SIG-M5 (cell line): ENCODE measurements around the gene RBM41.
"Not testable (repeated sequence)": the region's sequence is repeated elsewhere in the genome, so short reads cannot be mapped to it uniquely, and the experiment has no call there.

ENCODE experiments used
- DNase-seq: peaks from one replicate; lab custom pipeline; 2025; lab: John Stamatoyannopoulos, UW

Gene RBM41

DNA sequence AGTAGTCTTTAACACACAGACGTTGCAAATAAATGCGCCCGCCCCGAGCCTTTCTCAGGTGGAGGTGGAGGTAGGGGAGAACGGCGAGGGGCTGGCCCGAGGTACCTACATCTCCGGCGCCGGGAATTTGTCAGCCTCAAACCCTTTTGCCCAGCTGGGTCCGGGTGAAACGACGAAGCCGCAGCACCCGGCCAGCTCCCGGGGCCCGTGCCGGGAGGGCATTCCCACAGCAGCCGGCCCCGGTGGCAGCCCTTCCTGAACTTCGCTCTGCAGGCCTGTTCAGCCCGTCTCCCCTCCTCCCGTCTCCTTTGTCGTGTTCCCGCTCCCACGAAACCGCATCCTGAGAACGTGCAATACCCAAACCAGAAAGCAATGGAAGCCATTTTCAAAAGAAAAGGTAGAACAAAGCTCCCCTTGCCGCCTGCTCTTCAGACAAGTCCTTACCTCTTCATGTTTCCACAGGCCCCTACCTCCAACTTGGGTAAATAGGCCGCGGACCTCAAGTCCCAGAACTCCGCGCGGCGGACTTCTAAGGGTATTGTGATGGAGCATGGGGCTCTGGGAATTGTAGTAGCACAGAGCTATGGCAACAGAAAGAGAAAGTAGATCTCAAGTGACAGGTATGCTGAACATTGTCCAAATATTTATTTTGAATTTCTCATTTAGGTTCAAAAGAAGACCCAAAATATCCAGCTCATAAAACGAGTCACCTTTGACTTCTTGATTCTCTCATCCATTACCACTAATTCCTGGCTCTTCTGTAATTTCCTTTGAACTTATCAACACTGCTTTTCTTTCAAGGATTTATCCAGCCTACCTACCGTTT, at the start of gene RBM41:
TSS of gene RBM41 (minus strand) at position 501 of the 826 bp plus-strand sequence. CDS start at position 452, 49 bp downstream.
- DNase-seq = peak; percentile 18

DNA sequence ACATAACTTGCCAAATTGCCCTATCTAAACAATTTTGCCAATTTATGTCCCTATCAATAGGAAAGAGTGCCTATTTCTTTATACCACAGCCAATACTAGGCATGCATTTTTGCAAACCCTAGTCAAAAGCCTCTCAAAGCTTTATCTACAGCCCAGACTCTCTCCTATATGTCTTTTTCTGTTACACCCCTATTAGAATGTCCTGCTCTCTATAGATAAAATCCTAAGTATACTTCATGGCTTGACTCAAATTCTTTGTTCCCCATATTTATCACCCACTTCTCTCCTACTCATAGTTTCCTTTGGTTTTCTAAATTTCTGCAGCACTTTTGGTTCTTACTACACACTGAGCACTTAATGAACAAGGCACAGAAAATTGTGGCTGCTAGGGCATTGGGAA, 49.6 kb upstream of the RBM41 start:
- DNase-seq = no peak

GRCh38 chrX:107167163-107167921, 48.7 kb upstream of the RBM41 start:
- no peak for DNase-seq

DNA sequence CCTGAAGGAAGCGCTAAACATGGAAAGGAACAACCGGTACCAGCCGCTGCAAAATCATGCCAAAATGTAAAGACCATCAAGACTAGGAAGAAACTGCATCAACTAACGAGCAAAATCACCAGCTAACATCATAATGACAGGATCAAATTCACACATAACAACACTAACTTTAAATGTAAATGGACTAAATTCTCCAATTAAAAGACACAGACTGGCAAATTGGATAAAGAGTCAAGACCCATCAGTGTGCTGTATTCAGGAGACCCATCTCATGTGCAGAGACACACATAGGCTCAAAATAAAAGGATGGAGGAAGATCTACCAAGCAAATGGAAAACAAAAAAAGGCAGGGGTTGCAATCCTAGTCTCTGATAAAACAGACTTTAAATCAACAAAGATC, 39.0 kb upstream of the RBM41 start:
- not testable (repeated sequence) for DNase-seq

GRCh38 chrX:107155621-107156430, 37.2 kb upstream of the RBM41 start:
- DNase-seq = not testable (repeated sequence)

- no peak for DNase-seq
Measured at GRCh38 chrX:107154787-107155620, 36.4 kb upstream of the RBM41 start.

DNA sequence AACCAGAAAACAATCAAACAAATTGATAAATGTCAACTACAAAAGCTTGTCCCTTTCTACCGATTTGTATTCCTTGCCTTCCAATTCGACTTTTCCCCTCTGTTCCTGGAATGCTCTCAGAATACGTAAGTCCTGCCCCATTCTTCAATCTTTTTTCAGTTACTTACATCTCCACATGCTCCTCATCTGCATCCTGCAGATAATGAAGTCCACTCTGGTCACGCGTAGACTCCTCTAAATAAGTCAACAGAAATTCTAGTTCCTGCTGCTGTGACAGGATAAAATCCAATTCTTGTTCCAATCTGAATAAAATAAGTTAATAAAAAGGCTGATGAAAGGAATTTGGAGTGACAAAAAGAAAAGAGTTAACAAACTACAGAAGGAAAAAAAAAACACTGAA, 34.4 kb upstream of the RBM41 start:
- no peak for DNase-seq

DNA sequence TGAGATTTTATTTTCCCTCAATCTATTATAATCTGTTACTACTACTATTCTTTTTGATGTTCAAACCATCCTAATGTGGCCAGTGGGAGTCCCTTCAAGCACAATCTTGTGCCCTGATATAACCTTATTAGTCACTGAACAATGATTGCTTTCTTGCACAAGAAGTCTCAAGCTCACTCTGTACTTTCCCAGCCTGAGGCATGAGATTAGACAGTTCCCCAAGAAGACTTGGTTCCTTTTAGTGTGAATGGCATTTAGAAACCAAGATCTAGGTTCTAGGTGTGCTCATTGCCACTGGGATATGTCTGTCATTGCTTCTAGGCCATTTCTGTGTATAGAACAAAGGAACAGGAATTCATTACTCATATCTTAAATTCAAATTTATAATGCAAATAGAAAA, 28.0 kb upstream of the RBM41 start:
- DNase-seq = no peak

GRCh38 chrX:107135965-107136307, 17.3 kb upstream of the RBM41 start:
- DNase-seq = no peak

DNA sequence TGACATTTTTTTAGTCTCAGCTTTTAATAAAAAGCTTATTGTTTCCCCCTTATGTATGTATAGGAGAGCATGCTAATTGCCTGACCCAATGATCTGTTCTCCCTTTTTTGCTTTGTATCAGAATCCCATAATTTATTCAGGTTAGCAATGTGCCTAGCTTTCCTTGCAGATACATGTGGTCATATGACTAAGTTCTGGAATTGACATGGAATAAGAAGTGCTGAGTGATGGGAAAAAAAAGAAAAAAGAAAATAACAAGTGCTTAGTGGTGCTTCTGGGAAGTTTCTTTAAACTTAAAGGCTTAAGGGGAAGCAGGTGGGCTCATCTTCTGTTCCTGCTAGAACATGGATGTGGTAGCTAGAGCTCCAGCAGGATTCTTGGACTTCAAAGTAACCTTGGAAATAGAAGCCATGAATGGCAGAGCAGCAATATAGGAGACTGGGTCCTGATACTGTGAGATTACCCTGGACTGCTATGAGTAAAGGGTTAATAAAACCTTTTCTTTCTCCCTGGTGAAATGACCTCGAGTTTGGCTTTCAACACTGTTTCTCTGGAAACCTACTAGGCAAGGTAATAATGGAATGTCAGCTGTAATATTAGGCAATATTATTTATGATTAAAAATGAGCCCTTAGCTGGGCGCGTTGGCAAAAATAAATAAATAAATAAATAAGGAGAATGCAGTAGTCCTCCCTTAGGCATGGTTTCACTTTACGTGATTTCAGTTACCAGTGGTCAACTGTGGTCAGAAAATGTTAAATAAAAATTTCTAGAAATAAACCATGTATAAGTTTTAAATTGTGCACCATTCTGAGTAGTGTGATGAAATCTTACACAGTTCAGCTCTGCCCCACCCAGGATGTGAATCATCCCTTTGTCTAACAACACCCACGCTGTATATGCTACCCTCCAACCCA, 16.7 kb upstream of the RBM41 start:
- DNase-seq = no peak

GRCh38 chrX:107123750-107124149, 5.1 kb upstream of the RBM41 start:
- no peak for DNase-seq

DNA sequence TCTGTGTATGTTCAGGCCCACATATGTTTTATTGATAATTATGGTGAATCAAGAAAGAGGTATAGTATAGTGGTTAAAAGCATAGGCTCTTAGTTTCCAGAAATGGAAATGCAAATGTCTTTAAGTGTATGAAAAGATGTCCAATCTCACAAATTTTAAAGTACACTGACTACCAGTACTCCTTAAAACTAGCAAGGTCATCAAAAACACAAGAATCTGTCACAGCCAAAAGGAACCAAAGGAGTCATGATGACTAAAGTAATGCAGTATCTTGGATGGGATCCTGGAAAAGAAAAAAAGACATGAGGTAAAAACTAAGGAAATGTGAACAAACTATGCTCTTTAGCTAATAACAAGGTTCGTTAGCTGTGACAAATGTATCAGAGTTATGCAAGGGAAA, 661 bp upstream of the RBM41 start:
- DNase-seq = no peak

DNA sequence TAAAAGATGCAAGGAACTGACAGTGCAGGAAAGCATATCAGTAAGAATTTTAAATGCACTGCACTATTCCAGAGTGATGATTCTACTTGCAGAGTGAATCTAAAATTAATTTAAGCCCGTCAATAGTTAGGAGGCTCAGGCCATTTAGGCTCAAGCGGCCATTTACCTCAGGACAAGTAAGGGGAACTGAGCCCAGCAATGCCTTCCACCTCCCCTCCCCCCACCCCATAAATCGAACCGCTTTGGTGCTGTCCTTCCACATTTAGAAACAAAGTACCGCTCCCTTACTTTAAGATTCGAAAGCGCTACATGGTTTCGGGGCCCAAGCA, 665 bp downstream of the RBM41 start:
- no peak for DNase-seq

DNA sequence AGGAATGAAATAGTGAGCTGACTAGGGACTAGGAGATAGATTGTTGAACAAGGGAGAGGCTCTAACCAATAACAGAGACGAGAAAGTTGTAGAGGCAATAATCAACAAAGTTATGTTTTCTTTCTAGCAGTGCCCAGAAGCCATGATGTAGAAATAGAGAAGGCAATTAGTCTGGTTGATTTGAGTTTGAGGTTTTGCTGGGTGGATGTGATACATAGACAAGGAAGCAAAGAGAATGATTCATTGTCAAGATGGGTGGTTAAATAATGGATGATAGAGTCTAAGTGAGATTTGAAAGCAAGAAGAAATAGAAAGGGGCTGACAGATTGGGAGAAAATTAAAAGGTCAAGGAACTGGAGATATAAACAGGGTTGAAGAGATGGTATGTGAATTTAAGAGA, 11.2 kb downstream of the RBM41 start:
- no peak for DNase-seq

GRCh38 chrX:107102980-107103379, 15.6 kb downstream of the RBM41 start:
- no peak for DNase-seq

DNA sequence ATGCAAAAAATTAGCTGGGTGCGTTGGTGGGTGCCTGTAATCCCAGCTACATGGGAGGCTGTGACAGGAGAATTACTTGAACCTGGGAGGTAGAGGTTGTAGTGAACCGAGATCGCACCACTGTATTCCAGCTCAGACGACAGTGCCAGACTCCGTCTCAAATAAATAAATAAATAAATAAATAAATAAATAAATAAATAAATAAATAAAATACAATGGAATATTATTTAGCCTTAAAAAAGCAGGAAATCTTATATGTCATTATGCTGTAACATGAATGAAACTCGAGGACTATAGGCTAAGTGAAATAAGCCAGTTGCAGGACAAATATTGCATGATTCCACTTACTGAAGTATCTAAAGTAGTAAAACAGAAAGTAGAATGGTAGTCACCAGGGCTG, 42.5 kb downstream of the RBM41 start:
- DNase-seq = no peak

- not testable (repeated sequence) for DNase-seq
Measured at GRCh38 chrX:107057731-107058130, 60.9 kb downstream of the RBM41 start.

DNA sequence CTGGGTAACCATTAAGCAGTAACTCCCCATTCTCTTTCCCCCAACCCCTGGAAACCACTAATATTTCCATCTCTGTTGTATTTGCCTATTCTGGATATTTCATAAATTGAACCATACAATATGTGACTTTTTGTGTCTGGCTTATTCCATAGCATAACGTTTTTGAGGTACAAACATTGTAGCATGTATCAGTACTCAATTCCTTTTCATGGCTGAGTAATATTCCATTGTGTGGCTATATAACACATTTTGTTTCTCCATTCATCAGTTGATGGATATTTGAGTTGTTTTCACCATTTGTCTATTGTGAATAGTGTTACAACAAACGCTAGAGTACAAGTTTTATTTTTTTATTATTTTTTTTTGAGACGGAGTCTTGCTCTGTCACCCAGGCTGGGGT, 63.6 kb downstream of the RBM41 start:
- no peak for DNase-seq

DNA sequence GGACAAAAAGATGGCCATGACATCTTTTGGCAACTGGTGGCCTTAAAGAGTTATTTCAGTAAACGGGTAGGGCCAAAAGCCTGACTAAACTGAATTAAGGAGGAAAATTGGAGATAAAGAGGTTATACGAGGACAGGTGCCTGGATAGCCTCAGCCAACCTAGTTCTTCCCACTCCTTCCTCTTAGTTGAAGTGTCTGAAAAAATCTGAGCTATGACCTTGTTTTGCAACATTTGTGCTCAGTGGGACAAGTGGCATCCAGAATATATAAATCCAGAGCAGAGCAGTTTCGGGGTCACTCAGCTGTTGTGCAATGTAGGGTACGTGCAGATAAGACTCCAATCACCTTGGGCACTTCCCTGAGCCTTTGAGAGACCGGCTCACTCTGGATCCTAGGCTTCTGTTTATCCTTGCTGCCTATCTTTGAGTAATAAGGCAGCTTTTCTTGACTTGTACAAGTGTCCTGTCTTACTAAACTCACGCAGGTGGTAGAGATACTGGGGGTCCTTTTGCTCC, 68.4 kb downstream of the RBM41 start:
- DNase-seq = no peak

DNA sequence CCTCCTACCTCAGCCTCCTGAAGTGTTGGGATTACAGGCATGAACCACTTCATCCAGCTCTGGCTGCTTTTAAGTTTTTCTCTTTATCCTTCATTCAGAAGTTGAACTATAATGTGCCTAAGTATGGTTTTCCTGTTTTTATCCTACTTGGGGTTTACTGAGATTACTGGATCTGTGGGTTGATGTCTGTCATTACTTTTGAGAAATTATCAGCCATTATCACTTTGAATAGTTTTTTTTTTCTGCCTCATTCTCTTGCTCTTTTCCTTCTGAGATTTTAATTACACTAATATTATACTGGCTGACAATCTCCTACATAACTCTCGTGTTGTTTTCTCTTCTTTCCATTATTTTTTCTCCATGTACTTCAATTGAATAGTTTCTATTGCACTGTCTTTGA, 71.0 kb downstream of the RBM41 start:
- no peak for DNase-seq

DNA sequence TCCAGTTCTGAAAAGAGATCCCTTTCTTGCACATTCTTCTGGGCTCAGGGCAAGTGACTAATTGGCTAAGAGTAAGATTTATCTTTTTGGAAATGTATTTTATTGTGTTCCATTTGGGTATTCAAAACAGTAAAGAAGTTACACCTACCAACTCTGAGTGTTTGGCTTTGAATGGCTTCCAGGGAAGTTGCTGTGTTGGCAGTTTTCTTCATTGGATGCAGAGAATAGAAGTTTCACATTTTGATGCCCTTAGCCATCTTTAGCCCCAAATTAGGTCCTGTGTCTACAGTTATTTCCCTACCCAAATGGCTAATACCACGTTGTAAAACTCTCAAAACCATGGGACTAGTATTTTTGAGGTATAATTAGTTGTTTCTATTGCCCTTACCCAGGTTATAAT, 88.9 kb downstream of the RBM41 start:
- DNase-seq = no peak
